AG10803 (cell line): ENCODE results near the gene TFEB.

Experiments used
- DNase-seq: peaks from one replicate; pipeline ENCODE4 v3.0.0; 2010; ENCODE audit warnings: low read depth
- H3K4me3 ChIP-seq: 2 replicates; pipeline ENCODE4 v1.5.1; 2011; ENCODE audit warnings: mild to moderate bottlenecking, low read length, control low read depth
- TF ChIP-seq, protein P1 (sequence below): conservative IDR thresholded peaks from 2 replicates; pipeline ENCODE4 v1.5.1; 2011; ENCODE audit warnings: mild to moderate bottlenecking, low read length, control low read depth, inconsistent platforms

TFEB gene

DNA sequence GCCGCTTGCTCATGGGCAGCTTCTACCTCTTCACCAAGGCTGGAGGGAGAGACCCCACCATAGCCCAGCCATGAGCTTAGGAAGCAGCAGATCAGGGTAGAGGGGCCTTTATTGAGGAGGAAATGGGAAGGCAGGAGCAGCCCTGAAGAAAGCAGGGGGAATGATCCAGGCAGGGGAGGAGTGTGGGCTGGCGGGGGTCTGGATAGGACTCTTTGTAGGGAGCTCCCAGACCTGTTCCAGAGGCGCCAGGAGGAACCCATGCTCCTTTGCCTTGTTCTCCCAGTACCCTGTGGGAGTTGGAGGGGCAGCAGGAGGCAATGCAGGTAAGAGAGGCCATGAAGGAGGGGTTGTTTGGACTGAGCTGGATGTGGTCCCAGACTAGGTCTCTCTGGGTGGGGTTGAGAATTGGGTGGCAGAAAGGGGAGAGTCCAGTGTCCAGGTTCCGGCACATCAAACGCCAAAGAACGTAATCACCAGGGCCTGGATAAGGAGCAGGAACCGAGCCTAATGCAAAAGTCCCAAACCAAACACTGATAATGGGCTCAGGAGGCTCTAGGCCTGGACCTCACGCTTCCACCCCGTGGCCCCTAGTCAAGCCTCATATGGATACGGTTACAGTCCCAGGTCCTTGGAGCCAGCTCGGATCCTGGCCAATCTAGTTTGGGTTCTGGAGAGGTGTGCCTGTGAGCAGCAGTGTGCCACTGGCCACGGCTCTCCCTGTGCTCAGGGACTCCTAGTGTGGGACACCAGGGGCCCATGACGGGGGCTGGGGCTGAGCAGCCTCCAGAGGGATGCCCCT lies 23.9 kb upstream of the TFEB start:
- TF ChIP-seq, protein P1, sequence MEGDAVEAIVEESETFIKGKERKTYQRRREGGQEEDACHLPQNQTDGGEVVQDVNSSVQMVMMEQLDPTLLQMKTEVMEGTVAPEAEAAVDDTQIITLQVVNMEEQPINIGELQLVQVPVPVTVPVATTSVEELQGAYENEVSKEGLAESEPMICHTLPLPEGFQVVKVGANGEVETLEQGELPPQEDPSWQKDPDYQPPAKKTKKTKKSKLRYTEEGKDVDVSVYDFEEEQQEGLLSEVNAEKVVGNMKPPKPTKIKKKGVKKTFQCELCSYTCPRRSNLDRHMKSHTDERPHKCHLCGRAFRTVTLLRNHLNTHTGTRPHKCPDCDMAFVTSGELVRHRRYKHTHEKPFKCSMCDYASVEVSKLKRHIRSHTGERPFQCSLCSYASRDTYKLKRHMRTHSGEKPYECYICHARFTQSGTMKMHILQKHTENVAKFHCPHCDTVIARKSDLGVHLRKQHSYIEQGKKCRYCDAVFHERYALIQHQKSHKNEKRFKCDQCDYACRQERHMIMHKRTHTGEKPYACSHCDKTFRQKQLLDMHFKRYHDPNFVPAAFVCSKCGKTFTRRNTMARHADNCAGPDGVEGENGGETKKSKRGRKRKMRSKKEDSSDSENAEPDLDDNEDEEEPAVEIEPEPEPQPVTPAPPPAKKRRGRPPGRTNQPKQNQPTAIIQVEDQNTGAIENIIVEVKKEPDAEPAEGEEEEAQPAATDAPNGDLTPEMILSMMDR, result no peak
- no peak for DNase-seq
- H3K4me3 ChIP-seq, result no peak overlapping the region

DNA sequence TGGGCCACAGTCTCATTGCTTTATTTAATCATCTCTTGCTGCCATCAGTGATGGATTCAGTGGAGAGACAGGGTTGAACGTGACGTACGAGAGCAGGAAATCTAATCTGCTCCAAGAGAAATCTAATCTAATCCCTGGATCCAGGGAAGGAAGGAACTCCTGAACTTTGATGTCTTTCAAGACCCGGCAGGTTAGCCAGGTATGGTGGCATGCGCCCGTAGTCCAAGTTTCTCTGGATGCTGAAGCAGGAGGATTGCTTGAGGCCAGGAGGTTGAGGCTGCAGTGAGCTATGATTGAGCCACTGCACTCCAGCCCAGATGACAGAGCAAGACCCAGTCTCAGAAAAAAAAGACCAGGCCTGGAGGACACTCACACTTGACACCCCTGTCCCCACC lies 23.2 kb upstream of the TFEB start:
- no peak overlapping the region for H3K4me3 ChIP-seq
- TF ChIP-seq, protein P1, result no peak
- DNase-seq, result no peak

DNA sequence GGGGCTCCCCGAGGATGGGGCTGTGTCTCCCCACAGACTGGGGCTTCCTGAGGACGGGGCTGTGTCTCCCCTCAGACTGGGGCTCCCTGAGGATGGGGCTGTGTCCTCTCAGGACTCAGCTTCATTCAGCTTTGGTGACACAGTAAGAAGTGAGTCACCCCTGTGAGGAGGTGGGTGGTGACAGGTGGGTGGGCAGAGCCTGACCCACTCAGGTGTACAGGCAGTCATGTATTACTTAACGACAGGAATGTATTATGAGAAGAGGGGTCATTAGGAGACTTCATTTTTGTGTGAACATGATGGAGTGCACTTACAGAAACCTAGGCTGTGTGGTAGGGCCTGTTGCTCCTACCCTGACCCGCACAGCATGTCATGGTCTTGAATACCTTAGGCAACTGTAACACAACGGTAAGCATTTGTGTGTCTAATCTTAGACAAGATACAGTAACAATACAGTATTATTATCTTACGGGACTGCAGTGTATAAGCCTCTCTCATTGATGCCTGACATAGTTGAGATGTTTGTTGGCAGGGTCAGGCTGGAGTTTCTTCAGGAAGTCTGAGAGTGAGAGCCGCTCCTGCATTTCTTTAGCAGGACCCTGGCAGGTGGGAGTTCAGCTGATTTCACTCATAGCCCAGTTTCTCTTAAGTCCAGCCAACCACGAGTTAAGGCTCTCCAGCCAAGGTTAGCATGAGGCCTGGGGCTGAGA lies 22.7 kb upstream of the TFEB start:
- TF ChIP-seq, protein P1, result no peak
- DNase-seq, result no peak
- no peak overlapping the region for H3K4me3 ChIP-seq

DNA sequence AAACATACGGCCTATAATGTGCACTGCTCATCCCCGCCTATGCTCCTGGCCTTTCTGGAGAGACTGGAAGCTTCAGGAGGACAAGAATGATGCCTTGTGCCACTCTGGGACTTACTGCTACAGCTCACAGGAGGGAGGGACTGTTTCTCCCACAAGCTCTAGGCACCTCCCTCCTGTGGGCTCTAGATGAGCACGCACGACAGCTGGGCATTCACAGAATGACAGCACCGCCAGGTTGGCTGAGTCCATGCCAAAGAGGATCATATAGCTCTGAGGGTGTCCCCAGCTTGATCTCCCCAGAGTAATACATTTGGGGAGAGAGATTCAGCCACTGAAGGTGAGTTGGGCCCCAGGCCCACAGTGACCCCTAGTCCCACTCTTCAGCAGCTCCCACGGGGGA lies 21.9 kb upstream of the TFEB start:
- no peak for DNase-seq
- TF ChIP-seq, protein P1, result no peak

DNA sequence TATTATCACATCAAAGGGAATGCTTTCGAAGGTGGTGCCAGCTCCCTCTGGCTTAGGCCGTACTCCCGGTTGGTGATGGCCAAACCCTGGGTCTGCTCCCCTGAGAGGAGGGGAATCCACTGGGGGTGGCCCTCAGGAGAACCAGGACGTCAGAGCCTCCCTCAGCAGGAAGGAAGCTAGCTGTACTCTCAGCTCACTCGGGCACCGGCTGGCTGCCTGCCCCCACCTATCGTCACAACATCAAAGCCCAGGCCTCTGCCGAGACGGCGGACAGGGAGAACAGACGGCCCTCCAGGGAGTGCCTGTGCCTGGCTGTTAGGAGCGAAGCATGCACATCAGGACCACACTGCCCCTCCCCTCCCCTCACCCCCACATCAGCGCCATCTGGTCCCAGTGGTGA lies 20.9 kb upstream of the TFEB start:
- no peak overlapping the region for H3K4me3 ChIP-seq
- DNase-seq, result no peak
- TF ChIP-seq, protein P1, result no peak

More for the DNA sequence above, 21.9 kb upstream of the TFEB start:
- H3K4me3 ChIP-seq, result no peak overlapping the region

DNA sequence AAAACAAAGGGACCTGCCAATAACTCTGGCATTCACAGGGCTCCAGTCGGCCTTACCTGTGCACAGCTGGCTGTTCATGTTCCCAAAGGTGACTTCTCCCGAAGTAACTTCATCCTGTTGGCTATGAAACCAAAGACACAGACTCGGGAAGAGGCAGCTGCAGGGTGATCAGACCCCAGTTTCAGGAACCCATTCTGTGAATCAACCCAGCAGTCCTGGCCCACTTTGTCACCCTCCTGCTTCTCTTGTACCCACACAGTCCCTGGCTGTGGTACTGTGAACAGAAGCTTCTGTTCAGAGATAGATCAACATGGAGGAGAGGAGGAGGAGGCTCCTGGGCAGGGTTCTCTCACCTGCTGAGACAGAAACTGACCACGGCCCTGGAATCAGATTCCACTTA lies 20.5 kb upstream of the TFEB start:
- no peak for DNase-seq
- H3K4me3 ChIP-seq, result no peak overlapping the region
- TF ChIP-seq, protein P1, result no peak

DNA sequence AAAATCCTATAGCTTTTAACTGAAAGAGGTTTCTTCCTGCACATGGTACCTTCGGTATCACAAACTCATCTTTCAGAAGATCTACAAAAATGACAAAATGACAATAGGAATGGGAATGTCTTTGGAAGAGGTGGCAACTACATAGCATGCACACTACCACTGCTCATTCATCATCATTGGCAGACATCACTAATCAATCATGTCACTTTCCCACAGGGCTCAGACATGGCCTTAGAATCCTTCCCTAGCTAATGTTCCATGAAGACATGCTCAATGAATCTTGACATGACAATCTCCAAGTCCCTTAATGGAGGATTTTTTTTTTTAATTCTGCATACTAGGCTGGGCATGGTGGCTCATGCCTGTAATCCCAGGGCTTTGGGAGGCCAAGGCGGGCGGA lies 15.0 kb upstream of the TFEB start:
- H3K4me3 ChIP-seq, result no peak overlapping the region
- DNase-seq, result no peak
- TF ChIP-seq, protein P1, result no peak
